NOMO-1 treated with dmso at 0.1 percent for 144 hours (cell line): Measurements from ENCODE around the gene KCNN3.
A peak's percentile ranks its signal among the peaks of the same experiment; 100 is the strongest.

Experiments
- DNase-seq: peaks from one replicate; lab custom pipeline; 2025; ENCODE audit not compliant: unreplicated experiment; lab: John Stamatoyannopoulos, UW

Gene KCNN3

GRCh38 chr1:154861607-154862094 is 8.4 kb downstream of the KCNN3 start:
- no peak for DNase-seq

- peak; percentile 56 for DNase-seq
These were observed 9.8 kb downstream of the KCNN3 start for GRCh38 chr1:154860156-154860870.

GRCh38 chr1:154859786-154860155 is 10.3 kb downstream of the KCNN3 start:
- DNase-seq: no peak

DNA sequence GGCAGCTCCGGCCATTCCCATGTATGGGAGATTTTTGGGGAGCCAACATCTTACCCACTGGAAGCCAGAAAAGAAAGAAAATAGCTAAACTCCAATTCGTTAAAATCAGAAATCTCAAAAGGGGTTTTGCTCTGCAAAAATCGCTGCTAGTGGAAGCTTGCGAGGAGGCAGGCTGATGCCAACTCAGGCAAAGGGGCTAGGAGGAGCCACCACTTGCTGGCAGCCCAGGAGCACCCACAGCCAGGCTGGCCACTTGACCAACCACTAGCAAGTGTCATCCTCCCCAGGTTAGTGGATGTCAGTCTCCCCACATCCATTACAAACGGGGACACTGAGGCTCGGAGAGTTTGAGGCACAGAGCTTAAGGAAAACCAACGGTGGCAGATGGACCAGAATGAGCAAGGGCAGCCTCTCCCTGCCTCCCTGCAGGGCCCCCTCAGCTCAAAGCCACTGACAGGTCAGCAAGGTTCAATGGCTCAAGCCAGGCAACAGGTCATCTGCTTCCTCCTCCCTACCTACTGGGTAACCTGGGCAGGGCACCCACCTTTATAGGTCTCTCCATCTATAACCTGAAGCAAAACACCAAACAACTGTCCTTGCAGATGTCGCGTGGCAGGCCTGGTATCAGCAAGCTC is 10.8 kb downstream of the KCNN3 start:
- DNase-seq: no peak

DNA sequence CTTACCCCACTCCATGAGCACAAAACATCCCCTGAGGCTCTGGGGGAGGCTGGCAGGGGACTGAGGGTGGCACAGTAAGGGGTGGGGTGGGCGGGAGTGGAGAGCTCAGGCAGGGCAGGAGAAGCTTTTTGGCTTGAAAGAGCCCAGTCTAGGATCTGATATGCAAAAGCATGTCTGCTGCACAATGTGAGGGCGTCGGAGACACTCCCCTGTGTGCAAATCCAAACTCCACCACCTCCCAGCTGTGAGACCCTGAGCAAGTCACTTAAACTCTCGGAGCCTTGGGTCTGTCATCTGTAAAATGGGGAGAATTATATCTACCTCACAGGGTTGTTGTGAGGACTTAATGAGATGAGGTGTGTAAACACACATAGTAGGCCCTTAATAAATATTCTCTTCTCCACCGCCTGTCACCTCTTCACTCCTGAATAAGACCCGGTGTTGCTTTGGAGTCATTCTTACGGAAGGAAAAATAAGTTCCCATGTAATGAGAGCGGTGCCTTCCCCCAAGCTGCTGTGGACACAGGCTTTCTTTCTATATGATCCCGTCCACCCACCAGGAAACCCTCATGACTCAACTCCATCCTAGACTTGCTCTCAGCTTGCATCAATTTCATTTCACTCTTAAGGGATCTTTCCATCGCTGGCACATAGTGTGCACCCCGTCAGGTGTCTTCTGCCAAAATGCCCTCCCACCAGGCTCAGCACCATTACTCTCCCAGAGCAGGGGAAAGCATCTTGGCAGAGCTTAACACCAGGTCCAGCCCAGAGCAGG is 12.5 kb downstream of the KCNN3 start:
- no peak for DNase-seq

GRCh38 chr1:154857022-154857421 is 13.1 kb downstream of the KCNN3 start:
- DNase-seq: no peak

GRCh38 chr1:154856544-154856943 is 13.5 kb downstream of the KCNN3 start:
- DNase-seq: no peak

- DNase-seq: no peak
These were observed 14.0 kb downstream of the KCNN3 start for GRCh38 chr1:154856049-154856448.

- no peak for DNase-seq
These were observed 14.8 kb downstream of the KCNN3 start for GRCh38 chr1:154855186-154855851.

DNA sequence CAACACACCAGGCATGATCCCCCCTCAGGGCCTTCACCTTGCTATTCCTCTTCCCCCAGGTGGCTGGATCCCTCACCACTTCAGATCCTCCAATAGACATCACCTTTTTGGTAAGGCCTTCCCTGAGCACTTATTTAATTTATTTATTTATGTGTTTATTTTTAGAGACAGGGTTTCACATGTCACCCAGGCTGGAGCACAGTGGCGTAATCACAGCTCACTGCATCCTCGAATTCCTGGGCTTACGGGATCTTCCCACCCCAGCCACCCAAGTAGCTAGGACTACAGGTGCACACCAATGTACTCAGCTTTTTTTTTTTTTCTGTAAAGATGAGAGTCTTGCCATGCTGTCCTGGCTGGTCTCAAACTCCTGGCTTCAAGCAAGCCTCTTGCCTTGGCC is 17.2 kb downstream of the KCNN3 start:
- no peak for DNase-seq

- DNase-seq: no peak
These were observed 18.5 kb downstream of the KCNN3 start for GRCh38 chr1:154851392-154852177.

DNA sequence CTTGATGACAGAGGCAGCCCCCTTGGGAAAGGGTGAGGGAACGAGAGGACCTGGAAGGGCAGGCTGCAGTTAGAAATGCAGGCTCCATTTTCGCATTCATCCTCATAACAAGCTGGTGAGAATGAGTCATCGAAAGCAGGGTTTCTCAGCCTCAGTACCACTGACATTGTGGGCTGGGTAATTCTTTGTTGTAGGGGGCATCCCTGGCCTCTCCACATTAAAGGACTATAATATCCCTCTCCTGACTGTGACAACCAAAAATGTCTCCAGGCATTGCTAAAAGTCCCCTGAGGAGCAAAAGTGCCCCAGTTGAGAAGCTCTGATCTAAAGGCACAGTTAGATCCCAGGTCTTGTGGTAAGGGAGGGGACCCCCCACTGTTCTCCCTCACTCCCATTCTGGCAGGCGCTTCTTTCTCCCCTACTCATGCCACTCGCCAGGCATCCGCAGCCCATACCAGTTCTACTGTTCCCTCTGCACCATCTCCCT is 20.4 kb downstream of the KCNN3 start:
- DNase-seq: no peak

GRCh38 chr1:154848983-154849382 is 21.1 kb downstream of the KCNN3 start:
- no peak for DNase-seq

- DNase-seq: no peak
These were observed 22.2 kb downstream of the KCNN3 start for GRCh38 chr1:154847891-154848290.

DNA sequence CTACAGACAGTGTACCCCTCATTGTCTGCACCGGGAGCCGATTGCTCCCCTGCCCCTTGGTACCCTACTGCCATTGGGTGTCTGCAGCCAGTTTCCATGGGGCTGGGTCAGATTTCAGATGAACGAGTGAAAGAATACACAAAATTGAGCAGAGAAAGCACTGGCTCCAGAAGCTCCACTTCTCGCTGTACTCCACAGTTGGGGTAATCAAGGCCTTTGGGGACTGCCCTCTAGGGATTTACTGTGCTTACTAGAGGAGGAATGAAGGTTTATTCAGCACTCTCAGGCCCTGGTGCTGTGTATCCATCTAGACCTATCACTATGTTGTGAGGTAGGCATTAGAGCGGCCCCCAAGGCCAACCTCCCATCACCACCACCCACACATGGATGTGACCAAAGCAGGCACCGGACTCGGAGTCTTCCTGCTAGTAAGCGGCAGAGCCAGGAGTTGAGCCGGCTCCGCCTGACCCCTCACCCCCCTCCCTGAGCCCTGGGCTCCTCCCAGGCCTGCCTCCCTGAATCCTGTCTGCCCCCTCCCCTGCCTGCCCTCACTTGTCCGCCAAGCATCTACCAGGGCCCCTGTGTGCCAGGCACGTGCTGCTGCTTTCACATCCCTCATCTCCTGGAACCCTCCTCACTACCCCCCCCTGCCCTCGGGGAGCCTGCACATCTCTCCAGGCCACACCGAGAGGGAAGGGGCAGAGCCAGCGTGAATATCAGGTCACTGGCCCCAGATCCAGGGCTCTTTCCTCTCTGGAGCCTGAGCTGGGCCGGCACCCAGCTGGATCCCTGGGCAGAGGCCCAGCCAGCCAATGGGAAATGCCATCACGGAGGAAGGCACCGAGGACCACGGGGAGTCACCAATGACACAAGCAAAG is 23.3 kb downstream of the KCNN3 start:
- DNase-seq: no peak

GRCh38 chr1:154845879-154846278 is 24.2 kb downstream of the KCNN3 start:
- DNase-seq: no peak

GRCh38 chr1:154845174-154845573 is 24.9 kb downstream of the KCNN3 start:
- DNase-seq: no peak

DNA sequence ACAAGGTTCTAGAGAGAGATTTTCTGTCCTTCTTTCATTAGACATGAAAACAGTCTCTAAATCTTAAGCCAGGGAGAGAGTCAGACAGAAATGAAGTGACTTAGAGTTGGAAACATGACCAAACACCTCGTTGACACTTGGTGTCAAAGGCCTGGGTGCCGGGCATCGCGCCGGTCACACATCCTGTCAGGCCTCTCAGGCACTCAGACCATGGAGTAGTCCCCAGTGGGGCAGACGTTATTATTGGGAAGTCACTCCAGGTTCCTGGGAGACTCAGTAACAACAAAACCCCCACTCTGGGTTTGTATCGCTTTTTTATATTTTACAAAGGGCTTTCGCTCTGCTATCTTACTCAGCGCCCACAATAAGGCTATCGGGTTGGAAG is 25.8 kb downstream of the KCNN3 start:
- no peak for DNase-seq

- DNase-seq: no peak
These were observed 26.3 kb downstream of the KCNN3 start for GRCh38 chr1:154843636-154844296.
